ENCODE measurements around the gene ADCK2. TPM values are rescaled to one million over a fixed set of nuclear protein-coding genes. Genes with fewer than 3 reads are reported as not detected.
"Not testable (repeated sequence)": the region's sequence is repeated elsewhere in the genome, so short reads cannot be mapped to it uniquely, and the experiment has no call there.

ADCK2 gene
- total RNA-seq, 2 experiments from 2014 or later = 24.2 to 24.4 TPM

GRCh38 chr7:140639366-140640053, 33.2 kb upstream of the ADCK2 start:
- CTCF ChIA-PET = interaction anchor here (1.7 kb wide), 1 partner anchor 14 kb away, joined by 3 read pairs; no protein-coding TSS in a partner anchor

GRCh38 chr7:140640060-140640637, 32.6 kb upstream of the ADCK2 start:
- Mint-ChIP-seq H3K27me3 (peaks cover 50% of the 10 kb centered on the region), H3K9me3 (no peaks in the 10 kb centered on the region), H3K4me3 (peak overlapping the region; percentile 68), H3K27ac (no peak overlapping the region), H3K4me1 (ENCODE audit: low read depth) (peaks cover 10% of the 10 kb centered on the region), H3K36me3 (no peaks in the 10 kb centered on the region)
- ChIA-PET POLR2A (no interaction called here), CTCF (interaction anchor here (1.7 kb wide), 1 partner anchor 14 kb away, joined by 3 read pairs; no protein-coding TSS in a partner anchor)
- DNase-seq = peak; percentile 21
- intact Hi-C loops (cut with micrococcal nuclease) = no loop called here

More at GRCh38 chr7:140639366-140640053, 33.2 kb upstream of the ADCK2 start:
- peaks cover 10% of the 10 kb centered on the region for H3K4me1 Mint-ChIP-seq (ENCODE audit: low read depth)
- DNase-seq = peak; percentile 39
- intact Hi-C loops (cut with micrococcal nuclease) = no loop called here
- H3K36me3 Mint-ChIP-seq = no peaks in the 10 kb centered on the region
- no peak overlapping the region for H3K27ac Mint-ChIP-seq
- POLR2A ChIA-PET = no interaction called here
- H3K27me3 Mint-ChIP-seq = peaks cover 50% of the 10 kb centered on the region
- peak overlapping the region; percentile 68 for H3K4me3 Mint-ChIP-seq
- no peaks in the 10 kb centered on the region for H3K9me3 Mint-ChIP-seq

GRCh38 chr7:140640727-140641523, 31.8 kb upstream of the ADCK2 start, which contains the start of gene DENND2A:
Gene DENND2A (minus strand): TSS chr7:140640813. CDS start chr7:140602397, 38,416 bp downstream.
- no peaks in the 10 kb centered on the region for H3K36me3 Mint-ChIP-seq
- POLR2A ChIA-PET = no interaction called here
- intact Hi-C loops (cut with micrococcal nuclease) = no loop called here
- H3K9me3 Mint-ChIP-seq = no peaks in the 10 kb centered on the region
- CTCF ChIA-PET = interaction anchor here (0.8 kb wide), 1 partner anchor 13 kb away, joined by 5 read pairs; no protein-coding TSS in a partner anchor
- no peak within 1 kb of the TSS for H3K27ac Mint-ChIP-seq
- DNase-seq = peak; percentile 18
- peaks cover 48% of the 10 kb centered on the region for H3K27me3 Mint-ChIP-seq
- peaks cover 10% of the 10 kb centered on the region for H3K4me1 Mint-ChIP-seq (ENCODE audit: low read depth)
- H3K4me3 Mint-ChIP-seq = peak within 1 kb of the TSS; percentile 68

GRCh38 chr7:140641524-140642195, 31.1 kb upstream of the ADCK2 start:
- ChIA-PET CTCF (interaction anchor here (0.7 to 3.6 kb wide), 4 partner anchors 12 to 167 kb away, joined by 3 to 17 read pairs (median 4); no protein-coding TSS in a partner anchor), POLR2A (interaction anchor here (0.7 kb wide), 1 partner anchor 168 kb away, joined by 3 read pairs; no protein-coding TSS in a partner anchor)
- Mint-ChIP-seq H3K9me3 (no peaks in the 10 kb centered on the region), H3K27me3 (peaks cover 44% of the 10 kb centered on the region), H3K36me3 (no peaks in the 10 kb centered on the region), H3K4me1 (ENCODE audit: low read depth) (peaks cover 10% of the 10 kb centered on the region), H3K4me3 (no peak overlapping the region), H3K27ac (no peak overlapping the region)
- intact Hi-C loops (cut with micrococcal nuclease) = no loop called here
- DNase-seq = no peak

- Mint-ChIP-seq H3K27me3 (peaks cover 34% of the 10 kb centered on the region), H3K4me1 (ENCODE audit: low read depth) (peaks cover 10% of the 10 kb centered on the region), H3K36me3 (no peaks in the 10 kb centered on the region), H3K9me3 (no peaks in the 10 kb centered on the region), H3K27ac (no peak overlapping the region), H3K4me3 (no peak overlapping the region)
- POLR2A ChIA-PET = no interaction called here
- DNase-seq = no peak
- intact Hi-C loops (cut with micrococcal nuclease) = no loop called here
- CTCF ChIA-PET = interaction anchor here (3.6 kb wide), 1 partner anchor 10 kb away, joined by 17 read pairs; no protein-coding TSS in a partner anchor
Observed at GRCh38 chr7:140643416-140643815, 29.3 kb upstream of the ADCK2 start.

GRCh38 chr7:140644761-140645160, 28.0 kb upstream of the ADCK2 start:
- peaks cover 26% of the 10 kb centered on the region for H3K27me3 Mint-ChIP-seq
- H3K4me3 Mint-ChIP-seq; H3K9me3 Mint-ChIP-seq; DNase-seq; H3K4me1 Mint-ChIP-seq (ENCODE audit: low read depth); intact Hi-C loops (cut with micrococcal nuclease); POLR2A ChIA-PET; H3K27ac Mint-ChIP-seq; H3K36me3 Mint-ChIP-seq: not testable (repeated sequence)
- CTCF ChIA-PET = interaction anchor here (3.6 kb wide), 1 partner anchor 9 kb away, joined by 17 read pairs; no protein-coding TSS in a partner anchor

GRCh38 chr7:140645166-140645900, 27.4 kb upstream of the ADCK2 start:
- Mint-ChIP-seq H3K4me3 (no peak overlapping the region), H3K27ac (no peak overlapping the region), H3K36me3 (no peaks in the 10 kb centered on the region), H3K4me1 (ENCODE audit: low read depth) (peaks cover 2% of the 10 kb centered on the region), H3K9me3 (no peaks in the 10 kb centered on the region), H3K27me3 (peaks cover 20% of the 10 kb centered on the region)
- POLR2A ChIA-PET = no interaction called here
- CTCF ChIA-PET = interaction anchor here (3.6 kb wide), 1 partner anchor 8 kb away, joined by 17 read pairs; no protein-coding TSS in a partner anchor
- DNase-seq = peak; percentile 52
- intact Hi-C loops (cut with micrococcal nuclease) = no loop called here

- H3K27ac Mint-ChIP-seq = no peak overlapping the region
- no peaks in the 10 kb centered on the region for H3K36me3 Mint-ChIP-seq
- H3K27me3 Mint-ChIP-seq = peaks cover 11% of the 10 kb centered on the region
Observed at GRCh38 chr7:140646931-140647647, 25.7 kb upstream of the ADCK2 start.

GRCh38 chr7:140649556-140650205, 23.1 kb upstream of the ADCK2 start:
- POLR2A ChIA-PET = no interaction called here
- intact Hi-C loops (cut with micrococcal nuclease) = loop anchor here (5.0 kb wide), 1 partner anchor 363 kb away; the partner anchor contains the start of gene MRPS33

More at GRCh38 chr7:140646931-140647647, 25.7 kb upstream of the ADCK2 start:
- no peaks in the 10 kb centered on the region for H3K4me1 Mint-ChIP-seq (ENCODE audit: low read depth)
- CTCF ChIA-PET = interaction anchor here (0.9 to 2.0 kb wide), 5 partner anchors 11 to 130 kb away, joined by 3 to 6 read pairs (median 4); no protein-coding TSS in a partner anchor
- POLR2A ChIA-PET = no interaction called here
- H3K9me3 Mint-ChIP-seq = no peaks in the 10 kb centered on the region
- peak; percentile 53 for DNase-seq
- no peak overlapping the region for H3K4me3 Mint-ChIP-seq
- intact Hi-C loops (cut with micrococcal nuclease) = no loop called here

GRCh38 chr7:140650367-140650766, 22.4 kb upstream of the ADCK2 start:
- POLR2A ChIA-PET = no interaction called here
- Mint-ChIP-seq H3K36me3 (no peaks in the 10 kb centered on the region), H3K4me3 (no peak overlapping the region), H3K9me3 (no peaks in the 10 kb centered on the region), H3K4me1 (ENCODE audit: low read depth) (peaks cover 2% of the 10 kb centered on the region), H3K27ac (no peak overlapping the region), H3K27me3 (peaks cover 4% of the 10 kb centered on the region)
- CTCF ChIA-PET = interaction anchor here (1.2 kb wide), 1 partner anchor 132 kb away, joined by 4 read pairs; no protein-coding TSS in a partner anchor
- no peak for DNase-seq
- intact Hi-C loops (cut with micrococcal nuclease) = loop anchor here (5.0 kb wide), 1 partner anchor 362 kb away; the partner anchor contains the start of gene MRPS33

More at GRCh38 chr7:140649556-140650205, 23.1 kb upstream of the ADCK2 start:
- no peaks in the 10 kb centered on the region for H3K36me3 Mint-ChIP-seq
- H3K4me1 Mint-ChIP-seq (ENCODE audit: low read depth) = peaks cover 2% of the 10 kb centered on the region
- H3K9me3 Mint-ChIP-seq = no peaks in the 10 kb centered on the region
- no peak for DNase-seq
- H3K4me3 Mint-ChIP-seq = no peak overlapping the region
- peaks cover 4% of the 10 kb centered on the region for H3K27me3 Mint-ChIP-seq
- H3K27ac Mint-ChIP-seq = no peak overlapping the region
- CTCF ChIA-PET = interaction anchor here (1.2 kb wide), 1 partner anchor 132 kb away, joined by 4 read pairs; no protein-coding TSS in a partner anchor
